Measurements from ENCODE around the gene UTP18. TPM values are rescaled to one million over a fixed set of nuclear protein-coding genes. Genes with fewer than 3 reads are reported as not detected.

Gene UTP18
- total and polyA plus RNA-seq, 2 of the 13 experiments (the other 11 are each of a cell fraction or from before 2014, with no cell fraction given), result 35.2 to 104 TPM

- TF ChIP-seq DMTF1 (CRISPR knock-in tag; IDR thresholded peaks at IDR 0.05) (no peak), ARNT (IDR thresholded peaks at IDR 0.05) (no peak), E2F1 (CRISPR knock-in tag; IDR thresholded peaks at IDR 0.05) (no peak), BCL3 (CRISPR knock-in tag; IDR thresholded peaks at IDR 0.05) (no peak), SMARCE1 (IDR thresholded peaks at IDR 0.05; ENCODE audit: borderline replicate concordance) (no peak), SMAD9 (CRISPR knock-in tag; IDR thresholded peaks at IDR 0.05) (no peak), ZNF776 (CRISPR knock-in tag; IDR thresholded peaks at IDR 0.05) (no peak), ZSCAN22 (CRISPR knock-in tag; IDR thresholded peaks at IDR 0.05) (no peak), HMGXB3 (CRISPR knock-in tag; IDR thresholded peaks at IDR 0.05; ENCODE audit: borderline replicate concordance) (no peak), KLF13 (CRISPR knock-in tag; IDR thresholded peaks at IDR 0.05) (no peak), NR2C2 (CRISPR knock-in tag; IDR thresholded peaks at IDR 0.05; ENCODE audit: borderline replicate concordance) (no peak; the same call in 1 of the 2 replicates), MTF1 (CRISPR knock-in tag; IDR thresholded peaks at IDR 0.05) (no peak), ZFP41 (CRISPR knock-in tag; IDR thresholded peaks at IDR 0.05; ENCODE audit: borderline replicate concordance) (no peak), ZNF280B (CRISPR knock-in tag; IDR thresholded peaks at IDR 0.05; ENCODE audit: borderline replicate concordance) (no peak), YEATS2 (CRISPR knock-in tag; IDR thresholded peaks at IDR 0.05; ENCODE audit: borderline replicate concordance) (no peak)
Measured at GRCh38 chr17:51346218-51346982, 86.1 kb downstream of the UTP18 start (continued).

All from HepG2 (cell line).